T-cell (primary cell): ENCODE data around the gene STXBP1. TPM values are rescaled to one million over a fixed set of nuclear protein-coding genes. Genes with fewer than 3 reads are reported as not detected.

ENCODE experiments used
- ATAC-seq, 4 experiments: fragments of 200-7000 bp in 3 of 4; fragments of 150-1000 bp in 1 of 4; cut with Tn5 transposase; replicated peaks in 1 of 4; 1 replicate in 3 of 4; 2 replicates in 1 of 4; pipeline ENCODE4 v1.10.0; 2021; ENCODE audit warnings: moderate library complexity in 3 of 4, mild to moderate bottlenecking in 2 of 4, moderate number of reproducible peaks in 1 of 4
- CTCF ChIA-PET, 2 donors: fragments of 300-600 bp; sonication (Branson Sonifier 250); formaldehyde crosslinking; loops; one replicate each; lab custom pipeline; 2022; ENCODE audit warnings: antibody characterized with exemption in 2 of 2; lab: Charles Lee
- POLR2A ChIA-PET, 2 donors: fragments of 300-600 bp; sonication (Branson Sonifier 250); formaldehyde crosslinking; loops; one replicate each; lab custom pipeline; 2022; ENCODE audit warnings: antibody characterized with exemption in 2 of 2; lab: Charles Lee
- DNase-seq, 35 experiments: peaks; one replicate each; pipeline versions ENCODE4 v3.0.0 to v3.0.0-alpha.2; 2013 to 2023
- H3K27ac ChIP-seq: one replicate; pipeline ENCODE4 v1.5.1; 2013; ENCODE audit warnings: low read length
- H3K27me3 ChIP-seq, 2 experiments: replicated peaks in 1 of 2; 1 replicate in 1 of 2; 2 replicates in 1 of 2; pipeline versions ENCODE4 v1.6.1 to v1.7.0; 2013; ENCODE audit warnings: low read length in 1 of 2, mixed read lengths in 1 of 2; ENCODE audit not compliant: control insufficient read depth in 2 of 2, insufficient read depth in 2 of 2; ENCODE audit errors: extremely low read depth in 1 of 2
- H3K36me3 ChIP-seq, 2 donors: 1 replicate in 1 of 2; 2 replicates in 1 of 2; pipeline versions ENCODE4 v1.6.1 to v1.7.0; 2013; ENCODE audit warnings: low read length in 1 of 2; ENCODE audit not compliant: control insufficient read depth in 2 of 2, insufficient read depth in 1 of 2; ENCODE audit errors: extremely low read depth in 1 of 2
- H3K4me1 ChIP-seq, 2 experiments: 1 replicate in 1 of 2; 2 replicates in 1 of 2; pipeline versions ENCODE4 v1.6.1 to v1.7.0; 2013; ENCODE audit warnings: low read length in 2 of 2, mixed read lengths in 1 of 2; ENCODE audit not compliant: insufficient read depth in 2 of 2, control insufficient read depth in 1 of 2; ENCODE audit errors: extremely low read depth in 1 of 2
- H3K4me3 ChIP-seq, 2 donors: 1 replicate in 1 of 2; 2 replicates in 1 of 2; pipeline versions ENCODE4 v1.5.1 to v1.7.0; 2013; ENCODE audit warnings: mild to moderate bottlenecking in 2 of 2, low read length in 1 of 2, moderate library complexity in 1 of 2; ENCODE audit not compliant: control insufficient read depth in 1 of 2; ENCODE audit errors: extremely low read depth in 1 of 2
- H3K9me3 ChIP-seq: 2 replicates; pipeline ENCODE4 v1.7.0; 2013
- H3K27ac Mint-ChIP-seq, 2 donors: one replicate each; pipeline ENCODE4 v1.8.0; 2020 to 2021; ENCODE audit warnings: mild to moderate bottlenecking in 2 of 2, mixed read lengths in 2 of 2
- H3K27me3 Mint-ChIP-seq, 2 donors: one replicate each; pipeline ENCODE4 v1.8.0; 2021 to 2022; ENCODE audit warnings: mixed read lengths in 2 of 2
- H3K36me3 Mint-ChIP-seq: one replicate; pipeline ENCODE4 v1.8.0; 2021; ENCODE audit warnings: mixed read lengths
- H3K4me1 Mint-ChIP-seq, 3 donors: one replicate each; pipeline ENCODE4 v1.8.0; 2020 to 2022; ENCODE audit warnings: mixed read lengths in 3 of 3, mild to moderate bottlenecking in 1 of 3
- H3K4me3 Mint-ChIP-seq, 3 donors: one replicate each; pipeline ENCODE4 v1.8.0; 2020 to 2022; ENCODE audit warnings: mild to moderate bottlenecking in 3 of 3, mixed read lengths in 3 of 3, moderate library complexity in 3 of 3
- H3K9me3 Mint-ChIP-seq, 3 donors: one replicate each; pipeline ENCODE4 v1.8.0; 2020 to 2022; ENCODE audit warnings: mixed read lengths in 3 of 3
- WGBS: methylation state at CpG from one replicate; pipeline ENCODE4 v1.1.5; 2013; ENCODE audit warnings: missing lambda C conversion rate; ENCODE audit not compliant: insufficient coverage; 5-methylcytosine and 5-hydroxymethylcytosine counted together
- total RNA-seq, 35 experiments: library from RNA in 6 of 35; stranded (reverse) in 6 of 35; fragments of 120-200 nt in 1 of 35; gene quantifications; one replicate each; pipeline versions ENCODE4 v1.2.1 to v1.2.4 and lab custom pipeline; 2013 to 2026

STXBP1 gene
- total RNA-seq, 5 donors from 2014 or later (not counting 1 experiment from before 2014, with no cell fraction given): 3.8 to 18.2 (median 17.3) TPM

GRCh38 chr9:127680226-127680625 is 68.1 kb downstream of the STXBP1 start:
- no peaks in the 10 kb centered on the region for H3K9me3 Mint-ChIP-seq
- H3K4me3 ChIP-seq: no peak overlapping the region
- 92% methylated on average over 11 of the region's 11 CpGs for WGBS
- H3K27ac Mint-ChIP-seq: no peak overlapping the region
- peaks cover 0 to 6% of the 10 kb centered on the region in 2 experiments for H3K27me3 ChIP-seq
- DNase-seq: no peak
- no peaks in the 10 kb centered on the region for H3K9me3 ChIP-seq
- H3K4me3 Mint-ChIP-seq: no peak overlapping the region
- H3K4me1 ChIP-seq: no peaks in the 10 kb centered on the region
- H3K27ac ChIP-seq: no peak overlapping the region
- peaks cover 0 to 2% of the 10 kb centered on the region in 2 donors for H3K27me3 Mint-ChIP-seq
- CTCF ChIA-PET: interaction anchor here in 1 of 2 donors (0.5 kb wide), 1 partner anchor 584 kb away, joined by 3 read pairs; no protein-coding TSS in a partner anchor
- POLR2A ChIA-PET: no interaction called here
- peaks cover 16% of the 10 kb centered on the region for H3K36me3 Mint-ChIP-seq
- ATAC-seq: no peak
- H3K4me1 Mint-ChIP-seq: no peaks in the 10 kb centered on the region
- H3K36me3 ChIP-seq: peaks cover 0 to 3% of the 10 kb centered on the region in 2 donors

DNA sequence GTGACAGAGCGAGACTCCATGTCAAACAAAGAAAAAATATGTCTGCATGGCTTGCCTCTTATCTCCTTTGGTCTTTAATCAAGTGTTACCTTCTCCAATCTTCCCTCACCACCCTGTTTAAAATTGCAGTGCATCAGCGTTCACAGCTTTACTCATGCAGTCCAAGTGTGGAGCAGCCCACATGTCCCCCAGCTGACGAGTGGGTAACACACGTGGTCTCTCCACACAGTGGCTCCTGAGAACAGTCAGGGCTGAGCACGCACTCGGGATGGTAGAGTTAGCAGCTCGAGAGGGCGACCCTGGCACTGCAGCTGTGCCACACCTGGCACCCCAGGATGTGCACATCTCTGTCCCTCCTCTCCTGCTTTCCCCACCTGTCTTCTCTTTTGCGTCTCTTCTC is 68.8 kb downstream of the STXBP1 start:
- Mint-ChIP-seq H3K27me3 (peaks cover 0 to 2% of the 10 kb centered on the region in 2 donors), H3K9me3 (no peaks in the 10 kb centered on the region), H3K4me3 (no peak overlapping the region), H3K4me1 (no peaks in the 10 kb centered on the region), H3K36me3 (peaks cover 14% of the 10 kb centered on the region), H3K27ac (no peak overlapping the region)
- Histone ChIP-seq H3K4me1 (no peaks in the 10 kb centered on the region), H3K27ac (no peak overlapping the region), H3K27me3 (peaks cover 0 to 6% of the 10 kb centered on the region in 2 experiments), H3K36me3 (peaks cover 0 to 3% of the 10 kb centered on the region in 2 donors), H3K9me3 (no peaks in the 10 kb centered on the region), H3K4me3 (no peak overlapping the region)
- ChIA-PET CTCF (interaction anchor here in 1 of 2 donors (0.5 kb wide), 1 partner anchor 583 kb away, joined by 3 read pairs; no protein-coding TSS in a partner anchor), POLR2A (no interaction called here)
- ATAC-seq: no peak
- DNase-seq: no peak
- WGBS: 77% methylated on average over 7 of the region's 9 CpGs

DNA sequence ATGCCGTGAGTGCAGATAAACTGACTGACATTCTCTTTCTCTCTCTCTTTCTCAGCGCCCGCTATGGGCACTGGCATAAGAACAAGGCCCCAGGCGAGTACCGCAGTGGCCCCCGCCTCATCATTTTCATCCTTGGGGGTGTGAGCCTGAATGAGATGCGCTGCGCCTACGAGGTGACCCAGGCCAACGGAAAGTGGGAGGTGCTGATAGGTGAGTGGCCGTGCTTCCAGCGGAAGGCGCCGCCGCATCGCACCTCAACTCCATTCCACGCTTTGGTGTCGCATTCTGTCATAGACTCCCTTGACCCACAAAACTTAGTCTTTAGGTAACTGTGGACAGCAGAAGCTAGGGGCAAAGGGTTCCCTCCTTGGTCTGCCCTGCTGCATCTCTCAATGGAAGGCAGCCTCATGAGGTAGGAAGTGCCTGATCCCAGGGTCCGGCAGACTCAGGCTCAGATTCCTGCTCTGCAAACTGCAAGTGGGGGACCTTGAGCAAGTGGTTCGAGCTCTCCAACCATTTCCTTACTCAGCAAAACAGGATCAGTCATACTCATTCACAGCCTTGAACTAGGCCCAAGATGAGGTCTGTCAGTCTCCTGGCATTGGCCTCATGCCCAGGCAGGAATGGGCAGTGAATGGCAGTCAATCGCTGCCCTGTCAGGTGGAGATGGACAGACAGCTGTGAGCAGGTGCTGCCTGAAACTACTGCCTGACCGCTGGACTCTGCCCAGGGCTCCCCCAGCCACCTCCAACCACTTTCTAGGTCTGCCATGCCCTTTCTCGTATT is 70.5 kb downstream of the STXBP1 start:
- Histone ChIP-seq H3K9me3 (no peaks in the 10 kb centered on the region), H3K4me3 (no peak overlapping the region), H3K27ac (no peak overlapping the region), H3K27me3 (peaks cover 0 to 6% of the 10 kb centered on the region in 2 experiments), H3K36me3 (no peaks in the 10 kb centered on the region), H3K4me1 (no peaks in the 10 kb centered on the region)
- DNase-seq (no peak), ATAC-seq (no peak)
- WGBS: 90% methylated on average over 13 of the region's 23 CpGs
- ChIA-PET POLR2A (no interaction called here), CTCF (no interaction called here)
- Mint-ChIP-seq H3K36me3 (peaks cover 11% of the 10 kb centered on the region), H3K27me3 (peaks cover 0 to 2% of the 10 kb centered on the region in 2 donors), H3K27ac (no peak overlapping the region), H3K4me3 (no peak overlapping the region), H3K9me3 (no peaks in the 10 kb centered on the region), H3K4me1 (no peaks in the 10 kb centered on the region)

DNA sequence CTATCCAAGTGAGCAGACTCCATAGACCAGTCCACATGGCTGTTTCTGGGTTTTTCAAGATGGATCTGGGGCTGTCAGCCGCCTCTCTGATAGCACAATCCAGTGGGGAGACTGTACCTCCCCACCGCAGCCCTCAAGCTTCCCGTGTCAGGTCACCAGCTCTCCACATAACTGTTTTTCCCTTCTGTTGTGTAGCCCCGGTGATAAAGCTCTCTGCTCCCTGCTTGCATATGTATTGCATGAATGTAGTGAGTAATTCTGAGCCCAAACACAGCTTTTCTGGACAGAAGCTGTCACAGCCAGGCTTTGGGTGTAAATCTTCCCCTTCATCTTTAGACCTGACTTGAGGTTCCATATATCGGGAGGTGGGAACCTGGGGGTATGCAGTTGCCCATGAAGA is 71.6 kb downstream of the STXBP1 start:
- no CpG with 5 or more reads among the region's 5 CpGs for whole genome bisulfite sequencing
- DNase-seq (no peak), ATAC-seq (no peak)
- POLR2A ChIA-PET: no interaction called here
- no peak overlapping the region for H3K4me3 ChIP-seq
- no peaks in the 10 kb centered on the region for H3K36me3 ChIP-seq
- Mint-ChIP-seq H3K4me1 (no peaks in the 10 kb centered on the region), H3K27ac (no peak overlapping the region), H3K9me3 (no peaks in the 10 kb centered on the region), H3K36me3 (peaks cover 11% of the 10 kb centered on the region), H3K27me3 (peaks cover 0 to 2% of the 10 kb centered on the region in 2 donors), H3K4me3 (no peak overlapping the region)
- no peaks in the 10 kb centered on the region for H3K9me3 ChIP-seq
- no peak overlapping the region for H3K27ac ChIP-seq
- CTCF ChIA-PET: no interaction called here
- H3K4me1 ChIP-seq: no peaks in the 10 kb centered on the region
- H3K27me3 ChIP-seq: peaks cover 0 to 2% of the 10 kb centered on the region in 2 experiments

DNA sequence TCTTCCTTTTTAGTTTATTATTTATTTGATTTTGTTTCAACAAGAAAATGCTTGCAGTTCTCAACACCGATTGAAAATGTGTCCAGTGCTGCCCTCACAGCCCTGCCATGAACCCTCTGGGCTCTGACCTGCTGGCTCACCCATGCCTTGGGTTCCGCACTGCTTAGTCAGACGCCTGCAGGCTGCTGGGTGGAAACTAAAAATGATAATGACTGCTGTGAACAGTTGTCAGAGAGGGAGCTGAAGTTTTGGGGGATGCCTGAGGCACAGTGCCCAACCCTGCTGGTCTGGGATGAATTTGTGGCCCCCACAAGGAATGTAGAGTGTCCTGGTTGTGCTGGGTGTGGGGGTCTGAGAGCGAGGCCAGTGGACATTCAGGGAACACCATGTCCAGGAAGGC is 72.5 kb downstream of the STXBP1 start:
- no peak overlapping the region for H3K4me3 ChIP-seq
- H3K4me1 ChIP-seq: no peaks in the 10 kb centered on the region
- H3K36me3 ChIP-seq: no peaks in the 10 kb centered on the region
- ChIA-PET POLR2A (no interaction called here), CTCF (no interaction called here)
- Mint-ChIP-seq H3K4me3 (no peak overlapping the region), H3K27ac (no peak overlapping the region), H3K9me3 (no peaks in the 10 kb centered on the region), H3K27me3 (peaks cover 0 to 2% of the 10 kb centered on the region in 2 donors), H3K36me3 (peaks cover 9% of the 10 kb centered on the region), H3K4me1 (no peaks in the 10 kb centered on the region)
- no peak overlapping the region for H3K27ac ChIP-seq
- 80% methylated on average over 4 of the region's 4 CpGs for WGBS
- H3K9me3 ChIP-seq: no peaks in the 10 kb centered on the region
- ATAC-seq (no peak), DNase-seq (no peak)
- H3K27me3 ChIP-seq: no peaks in the 10 kb centered on the region

DNA sequence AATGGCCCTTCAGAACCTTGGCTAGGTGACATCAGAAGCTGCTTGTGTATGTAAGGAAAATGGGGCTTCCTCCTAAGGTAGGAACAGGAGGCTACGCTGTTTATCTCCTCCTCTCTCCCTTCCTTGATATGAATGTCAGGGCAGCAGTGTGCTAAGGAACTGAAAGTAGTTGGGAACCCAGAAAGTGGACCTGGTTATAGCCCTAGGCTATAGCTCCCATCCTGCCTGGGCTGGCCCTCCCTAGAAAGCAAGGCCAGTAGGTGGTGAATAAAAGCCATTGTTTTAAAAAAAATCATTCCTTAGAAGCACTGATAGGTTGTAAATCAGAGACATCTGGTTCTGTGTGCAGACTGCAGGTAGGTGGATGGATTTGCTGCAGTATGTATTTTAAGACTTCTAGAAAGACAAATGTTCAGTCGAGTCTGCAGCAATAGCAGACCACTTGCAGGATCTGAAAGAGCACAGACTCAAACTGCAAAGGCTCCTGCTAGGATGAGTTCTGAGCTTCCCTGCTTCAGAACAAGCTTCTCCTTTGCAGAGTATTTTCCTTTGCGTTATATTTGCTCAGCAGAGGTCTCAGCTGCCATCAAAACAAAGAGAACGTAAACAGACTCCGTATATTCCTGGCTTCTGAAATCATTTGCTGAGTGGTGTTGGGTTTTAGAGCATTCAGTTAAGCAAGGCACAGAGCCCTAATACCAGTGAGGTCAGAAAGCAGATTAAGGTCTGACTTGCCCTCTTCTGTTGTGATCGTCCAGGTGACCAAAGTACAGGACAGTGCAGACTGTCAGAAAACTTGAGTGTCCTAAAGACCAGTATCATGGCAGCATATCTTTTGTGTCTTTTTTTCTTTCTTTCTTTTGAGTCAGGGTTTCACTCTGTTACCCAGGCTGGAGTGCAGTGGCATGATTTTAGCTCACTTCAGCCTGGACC is 74.7 kb downstream of the STXBP1 start:
- ChIA-PET POLR2A (interaction anchor here in 1 of 2 donors (0.5 to 0.6 kb wide), 2 partner anchors 361 to 401 kb away, joined by 3 to 5 read pairs; no protein-coding TSS in a partner anchor), CTCF (no interaction called here)
- H3K27ac ChIP-seq: no peak overlapping the region
- Mint-ChIP-seq H3K36me3 (peaks cover 4% of the 10 kb centered on the region), H3K4me1 (no peaks in the 10 kb centered on the region), H3K4me3 (no peak overlapping the region), H3K9me3 (no peaks in the 10 kb centered on the region), H3K27me3 (no peaks in the 10 kb centered on the region), H3K27ac (no peak overlapping the region)
- no peak overlapping the region for H3K4me3 ChIP-seq
- no peaks in the 10 kb centered on the region for H3K9me3 ChIP-seq
- H3K27me3 ChIP-seq: no peaks in the 10 kb centered on the region
- ATAC-seq (no peak), DNase-seq (no peak)
- H3K4me1 ChIP-seq: no peaks in the 10 kb centered on the region
- WGBS: 88% methylated on average over 3 of the region's 6 CpGs
- no peaks in the 10 kb centered on the region for H3K36me3 ChIP-seq
